Smooth muscle cell (in vitro differentiated cells): ENCODE data around the gene DAW1. TPM values are rescaled to one million over a fixed set of nuclear protein-coding genes. Genes with fewer than 3 reads are reported as not detected.
A peak's percentile ranks its signal among the peaks of the same experiment; 100 is the strongest.

Source experiments
- DNase-seq: peaks from one replicate; lab custom pipeline; 2025; ENCODE audit not compliant: unreplicated experiment; lab: John Stamatoyannopoulos, UW
- H2AFZ ChIP-seq: fragments of 200-600 bp; sonication (generic); 2 replicates; pipeline ENCODE4 v1.6.0; 2016; ENCODE audit warnings: antibody characterized with exemption, low read depth, mild to moderate bottlenecking
- H3F3A ChIP-seq: fragments of 200-600 bp; sonication (generic); 2 replicates; pipeline ENCODE4 v1.6.0; 2017; ENCODE audit warnings: antibody characterized with exemption, low read depth
- H3K27ac ChIP-seq: fragments of 200-600 bp; sonication (generic); 2 replicates; pipeline ENCODE4 v1.5.1; 2016; ENCODE audit warnings: low read depth, mild to moderate bottlenecking
- H3K27me3 ChIP-seq: fragments of 200-600 bp; sonication (generic); 2 replicates; pipeline ENCODE4 v1.6.1; 2016; ENCODE audit warnings: low read depth, mild to moderate bottlenecking
- H3K36me3 ChIP-seq: fragments of 200-600 bp; sonication (generic); 2 replicates; pipeline ENCODE4 v1.5.1; 2016; ENCODE audit warnings: low read depth
- H3K4me1 ChIP-seq: fragments of 200-600 bp; sonication (generic); 2 replicates; pipeline ENCODE4 v1.5.1; 2016; ENCODE audit warnings: low read depth
- H3K4me2 ChIP-seq: fragments of 200-600 bp; sonication (generic); 2 replicates; pipeline ENCODE4 v1.6.0; 2016; ENCODE audit warnings: mild to moderate bottlenecking
- H3K4me3 ChIP-seq: fragments of 200-600 bp; sonication (generic); 2 replicates; pipeline ENCODE4 v1.5.1; 2016; ENCODE audit warnings: mild to moderate bottlenecking
- H3K79me2 ChIP-seq: fragments of 200-600 bp; sonication (generic); 2 replicates; pipeline ENCODE4 v1.6.0; 2016; ENCODE audit warnings: low read depth, mild to moderate bottlenecking
- H3K9ac ChIP-seq: fragments of 200-600 bp; sonication (generic); 2 replicates; pipeline ENCODE4 v1.6.0; 2016; ENCODE audit warnings: low read depth
- H3K9me3 ChIP-seq: fragments of 200-600 bp; sonication (generic); replicated peaks from 2 replicates; pipeline ENCODE4 v1.5.1; 2016; ENCODE audit warnings: low read depth
- H4K20me1 ChIP-seq: fragments of 200-600 bp; sonication (generic); 2 replicates; pipeline ENCODE4 v1.6.0; 2016; ENCODE audit warnings: low read depth
- CTCF ChIP-seq: fragments of 200-600 bp; sonication (generic); IDR thresholded peaks from 2 replicates; pipeline ENCODE4 v1.5.1; 2017; ENCODE audit warnings: borderline replicate concordance, mild to moderate bottlenecking, antibody characterized with exemption; ENCODE audit not compliant: insufficient read depth, poor library complexity, severe bottlenecking
- WGBS: methylation state at CpG from one replicate; pipeline ENCODE4 v1.1.7; 2016; ENCODE audit warnings: low lambda C conversion rate; 5-methylcytosine and 5-hydroxymethylcytosine counted together
- polyA plus RNA-seq: library from polyadenylated mRNA; unstranded; fragments of >200 nt; fragmentation: Nextera tagmentation; extraction: Ambion mirVana; gene quantifications from 2 replicates; pipeline ENCODE4 v1.2.1, GENCODE V29; 2016
- total RNA-seq: library from RNA; depleted of rRNA; stranded (reverse); fragments of >200 nt; gene quantifications from 2 replicates; pipeline ENCODE4 v1.2.3, GENCODE V29; 2014

DAW1 gene
- total and polyA plus RNA-seq, 2 experiments from 2014 or later: not detected

GRCh38 chr2:227848586-227848985 is 22.8 kb upstream of the DAW1 start:
- H3K9ac ChIP-seq: no peak overlapping the region
- no peaks in the 10 kb centered on the region for H3K27me3 ChIP-seq
- H3K4me2 ChIP-seq: peak overlapping the region; percentile 37
- no peaks in the 10 kb centered on the region for H3K36me3 ChIP-seq
- no peaks in the 10 kb centered on the region for H3K4me1 ChIP-seq
- WGBS: 80% methylated on average over 4 of the region's 4 CpGs
- H3K4me3 ChIP-seq: no peak overlapping the region
- no peaks in the 10 kb centered on the region for H4K20me1 ChIP-seq
- no peaks in the 10 kb centered on the region for H3F3A ChIP-seq
- H3K27ac ChIP-seq: no peak overlapping the region
- no peak for TF ChIP-seq CTCF
- DNase-seq: no peak
- H3K79me2 ChIP-seq: no peaks in the 10 kb centered on the region
- no peaks in the 10 kb centered on the region for H3K9me3 ChIP-seq
- peak overlapping the region; percentile 51 for H2AFZ ChIP-seq

- Histone ChIP-seq H3K4me2 (no peak overlapping the region), H3K4me3 (no peak overlapping the region), H3F3A (no peaks in the 10 kb centered on the region), H4K20me1 (no peaks in the 10 kb centered on the region), H3K9ac (no peak overlapping the region), H3K27me3 (no peaks in the 10 kb centered on the region), H2AFZ (peak overlapping the region; percentile 43), H3K79me2 (no peaks in the 10 kb centered on the region), H3K9me3 (no peaks in the 10 kb centered on the region), H3K36me3 (no peaks in the 10 kb centered on the region), H3K27ac (no peak overlapping the region), H3K4me1 (no peaks in the 10 kb centered on the region)
- DNase-seq: no peak
- 82% methylated on average over 1 of the region's 1 CpG for WGBS
- no peak for TF ChIP-seq CTCF
These were observed 21.5 kb upstream of the DAW1 start for GRCh38 chr2:227849906-227850305.

- Histone ChIP-seq H3K36me3 (no peaks in the 10 kb centered on the region), H3K4me1 (no peaks in the 10 kb centered on the region), H3K27me3 (no peaks in the 10 kb centered on the region), H4K20me1 (no peaks in the 10 kb centered on the region), H3K9me3 (no peaks in the 10 kb centered on the region), H3K79me2 (no peaks in the 10 kb centered on the region), H3K27ac (no peak overlapping the region), H3K4me2 (no peak overlapping the region), H2AFZ (no peak overlapping the region), H3K9ac (no peak overlapping the region), H3K4me3 (no peak overlapping the region), H3F3A (no peaks in the 10 kb centered on the region)
- TF ChIP-seq CTCF: no peak
- no peak for DNase-seq
- WGBS: 78% methylated on average over 4 of the region's 4 CpGs
These were observed 18.2 kb upstream of the DAW1 start for GRCh38 chr2:227853204-227853629.

- H2AFZ ChIP-seq: no peak overlapping the region
- DNase-seq: no peak
These were observed 17.6 kb upstream of the DAW1 start for GRCh38 chr2:227853765-227854271.

More at GRCh38 chr2:227853765-227854271, 17.6 kb upstream of the DAW1 start:
- TF ChIP-seq CTCF: no peak
- Histone ChIP-seq H3K9me3 (no peaks in the 10 kb centered on the region), H3K4me1 (no peaks in the 10 kb centered on the region), H3F3A (no peaks in the 10 kb centered on the region), H3K27ac (no peak overlapping the region), H3K79me2 (no peaks in the 10 kb centered on the region), H3K4me2 (no peak overlapping the region), H3K4me3 (no peak overlapping the region), H3K36me3 (no peaks in the 10 kb centered on the region), H3K9ac (no peak overlapping the region), H4K20me1 (no peaks in the 10 kb centered on the region), H3K27me3 (no peaks in the 10 kb centered on the region)
- WGBS: 88% methylated on average over 6 of the region's 6 CpGs
